Measurements from ENCODE around the gene ARL4C.

DNA sequence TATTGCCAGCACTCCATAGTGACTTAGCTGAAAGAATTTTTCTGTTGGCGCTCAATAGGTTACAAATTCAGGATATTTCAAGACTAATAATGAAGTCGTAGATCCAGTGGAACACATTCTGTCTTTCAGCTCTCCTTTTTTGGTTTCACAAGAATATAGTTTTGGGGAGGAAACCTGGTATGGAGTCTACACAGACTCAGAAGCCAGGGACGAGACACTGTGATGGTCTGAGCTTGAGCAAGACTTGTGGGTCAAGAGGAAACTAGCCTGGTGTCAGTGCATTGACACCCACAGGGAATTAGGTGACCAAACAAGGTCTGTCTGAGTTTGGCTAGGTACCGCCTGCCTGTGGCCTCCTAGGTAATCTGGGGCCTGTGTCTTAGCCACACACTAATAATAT lies 26.9 kb downstream of the ARL4C start:
- TF ChIP-seq, protein P1, sequence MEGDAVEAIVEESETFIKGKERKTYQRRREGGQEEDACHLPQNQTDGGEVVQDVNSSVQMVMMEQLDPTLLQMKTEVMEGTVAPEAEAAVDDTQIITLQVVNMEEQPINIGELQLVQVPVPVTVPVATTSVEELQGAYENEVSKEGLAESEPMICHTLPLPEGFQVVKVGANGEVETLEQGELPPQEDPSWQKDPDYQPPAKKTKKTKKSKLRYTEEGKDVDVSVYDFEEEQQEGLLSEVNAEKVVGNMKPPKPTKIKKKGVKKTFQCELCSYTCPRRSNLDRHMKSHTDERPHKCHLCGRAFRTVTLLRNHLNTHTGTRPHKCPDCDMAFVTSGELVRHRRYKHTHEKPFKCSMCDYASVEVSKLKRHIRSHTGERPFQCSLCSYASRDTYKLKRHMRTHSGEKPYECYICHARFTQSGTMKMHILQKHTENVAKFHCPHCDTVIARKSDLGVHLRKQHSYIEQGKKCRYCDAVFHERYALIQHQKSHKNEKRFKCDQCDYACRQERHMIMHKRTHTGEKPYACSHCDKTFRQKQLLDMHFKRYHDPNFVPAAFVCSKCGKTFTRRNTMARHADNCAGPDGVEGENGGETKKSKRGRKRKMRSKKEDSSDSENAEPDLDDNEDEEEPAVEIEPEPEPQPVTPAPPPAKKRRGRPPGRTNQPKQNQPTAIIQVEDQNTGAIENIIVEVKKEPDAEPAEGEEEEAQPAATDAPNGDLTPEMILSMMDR (IDR thresholded peaks at IDR 0.05; ENCODE audit: insufficient read depth, low read length, poor library complexity, severe bottlenecking), result no peak
- TF ChIP-seq EZH2phosphoT487 (conservative IDR thresholded peaks at IDR 0.05; ENCODE audit: low read length), result no peak

All from SU-DHL-6 (cell line).